T-helper 17 cell (primary cell): ENCODE measurements around the gene CHERP. TPM values are rescaled to one million over a fixed set of nuclear protein-coding genes. Genes with fewer than 3 reads are reported as not detected.
A peak's percentile ranks its signal among the peaks of the same experiment; 100 is the strongest.

ENCODE experiments used
- ATAC-seq: fragments of 150-1000 bp; cut with Tn5 transposase; 2 replicates; pipeline ENCODE4 v1.10.0; 2021; ENCODE audit warnings: mild to moderate bottlenecking, moderate library complexity
- DNase-seq, 3 donors: peaks; one replicate each; pipeline versions ENCODE4 v3.0.0 to v3.0.0-alpha.2; 2020 to 2021
- H3K9me3 ChIP-seq: one replicate; pipeline ENCODE4 v1.7.0; 2013; ENCODE audit warnings: low read length, mild to moderate bottlenecking; ENCODE audit not compliant: control insufficient read depth, poor library complexity, severe bottlenecking
- H3K27ac Mint-ChIP-seq: one replicate; pipeline ENCODE4 v1.8.0; 2022; ENCODE audit warnings: mild to moderate bottlenecking, moderate library complexity, mixed read lengths
- H3K27me3 Mint-ChIP-seq: one replicate; pipeline ENCODE4 v1.8.0; 2022; ENCODE audit warnings: mixed read lengths
- H3K36me3 Mint-ChIP-seq: one replicate; pipeline ENCODE4 v1.8.0; 2022; ENCODE audit warnings: low read depth, mixed read lengths
- H3K4me1 Mint-ChIP-seq: one replicate; pipeline ENCODE4 v1.8.0; 2022; ENCODE audit warnings: mild to moderate bottlenecking, mixed read lengths
- H3K4me3 Mint-ChIP-seq: one replicate; pipeline ENCODE4 v1.8.0; 2022; ENCODE audit warnings: mild to moderate bottlenecking, moderate library complexity, mixed read lengths
- total RNA-seq, 4 donors: library from RNA in 2 of 4; stranded (reverse) in 2 of 4; gene quantifications; one replicate each; pipeline ENCODE4 v1.2.3 and lab custom pipeline; 2022 to 2026

Gene CHERP
- total RNA-seq, 2 donors from 2014 or later, result 50.1 to 63.7 TPM

- DNase-seq (peak in 2 of 3 donors; percentile 25 to 44), ATAC-seq (peak; percentile 72)
- H3K4me3 Mint-ChIP-seq, result no peak overlapping the region
- peak overlapping the region; percentile 75 for H3K27ac Mint-ChIP-seq
- peaks cover 4% of the 10 kb centered on the region for H3K4me1 Mint-ChIP-seq
- no peaks in the 10 kb centered on the region for H3K9me3 ChIP-seq
- H3K27me3 Mint-ChIP-seq, result no peaks in the 10 kb centered on the region
- H3K36me3 Mint-ChIP-seq, result peaks cover 5% of the 10 kb centered on the region
Observed at GRCh38 chr19:16527971-16528521, 14.2 kb downstream of the CHERP start.

- Mint-ChIP-seq H3K4me1 (peaks cover 4% of the 10 kb centered on the region), H3K27me3 (no peaks in the 10 kb centered on the region), H3K36me3 (peaks cover 5% of the 10 kb centered on the region), H3K27ac (peak overlapping the region; percentile 75), H3K4me3 (no peak overlapping the region)
- no peaks in the 10 kb centered on the region for H3K9me3 ChIP-seq
- ATAC-seq (no peak), DNase-seq (no peak)
Observed at GRCh38 chr19:16527334-16527935, 14.8 kb downstream of the CHERP start.

- H3K27me3 Mint-ChIP-seq, result no peaks in the 10 kb centered on the region
- no peak overlapping the region for H3K4me3 Mint-ChIP-seq
- H3K4me1 Mint-ChIP-seq, result no peaks in the 10 kb centered on the region
- DNase-seq (no peak), ATAC-seq (no peak)
- peaks cover 5% of the 10 kb centered on the region for H3K36me3 Mint-ChIP-seq
- no peaks in the 10 kb centered on the region for H3K9me3 ChIP-seq
- H3K27ac Mint-ChIP-seq, result no peak overlapping the region
Observed at GRCh38 chr19:16525751-16526481, 16.3 kb downstream of the CHERP start.

GRCh38 chr19:16524991-16525734, 17.1 kb downstream of the CHERP start:
- no peak overlapping the region for H3K27ac Mint-ChIP-seq
- DNase-seq (no peak), ATAC-seq (no peak)
- H3K27me3 Mint-ChIP-seq, result no peaks in the 10 kb centered on the region
- no peak overlapping the region for H3K4me3 Mint-ChIP-seq
- peaks cover 6% of the 10 kb centered on the region for H3K36me3 Mint-ChIP-seq
- no peaks in the 10 kb centered on the region for H3K4me1 Mint-ChIP-seq
- no peaks in the 10 kb centered on the region for H3K9me3 ChIP-seq

GRCh38 chr19:16522559-16523377, 19.5 kb downstream of the CHERP start:
- Mint-ChIP-seq H3K4me3 (no peak overlapping the region), H3K27ac (no peak overlapping the region), H3K4me1 (no peaks in the 10 kb centered on the region), H3K36me3 (peaks cover 6% of the 10 kb centered on the region), H3K27me3 (no peaks in the 10 kb centered on the region)
- no peaks in the 10 kb centered on the region for H3K9me3 ChIP-seq
- ATAC-seq (no peak), DNase-seq (no peak)

- Mint-ChIP-seq H3K27ac (no peak overlapping the region), H3K27me3 (no peaks in the 10 kb centered on the region), H3K4me3 (no peak overlapping the region), H3K4me1 (peaks cover 4% of the 10 kb centered on the region), H3K36me3 (peaks cover 3% of the 10 kb centered on the region)
- DNase-seq, result no peak
- no peak for ATAC-seq
- H3K9me3 ChIP-seq, result no peaks in the 10 kb centered on the region
Observed at GRCh38 chr19:16521715-16522289, 20.4 kb downstream of the CHERP start.

- H3K9me3 ChIP-seq, result no peaks in the 10 kb centered on the region
- H3K4me3 Mint-ChIP-seq, result no peak overlapping the region
- peak overlapping the region; percentile 56 for H3K27ac Mint-ChIP-seq
- H3K4me1 Mint-ChIP-seq, result peaks cover 4% of the 10 kb centered on the region
- no peaks in the 10 kb centered on the region for H3K27me3 Mint-ChIP-seq
- DNase-seq (no peak), ATAC-seq (no peak)
- H3K36me3 Mint-ChIP-seq, result peaks cover 3% of the 10 kb centered on the region
Observed at GRCh38 chr19:16520986-16521624, 21.1 kb downstream of the CHERP start.

- Mint-ChIP-seq H3K36me3 (peaks cover 3% of the 10 kb centered on the region), H3K4me3 (no peak overlapping the region), H3K4me1 (peaks cover 4% of the 10 kb centered on the region), H3K27me3 (no peaks in the 10 kb centered on the region), H3K27ac (no peak overlapping the region)
- no peaks in the 10 kb centered on the region for H3K9me3 ChIP-seq
- DNase-seq (no peak), ATAC-seq (no peak)
Observed at GRCh38 chr19:16520074-16520973, 21.9 kb downstream of the CHERP start.

GRCh38 chr19:16519230-16519687, 23.0 kb downstream of the CHERP start:
- no peak for DNase-seq
- H3K36me3 Mint-ChIP-seq, result peaks cover 3% of the 10 kb centered on the region
- peak overlapping the region; percentile 52 for H3K4me3 Mint-ChIP-seq
- no peak overlapping the region for H3K27ac Mint-ChIP-seq
- H3K9me3 ChIP-seq, result no peaks in the 10 kb centered on the region
- no peak for ATAC-seq
- peaks cover 4% of the 10 kb centered on the region for H3K4me1 Mint-ChIP-seq
- no peaks in the 10 kb centered on the region for H3K27me3 Mint-ChIP-seq

GRCh38 chr19:16518483-16519229, 23.6 kb downstream of the CHERP start:
- Mint-ChIP-seq H3K36me3 (peaks cover 3% of the 10 kb centered on the region), H3K27ac (no peak overlapping the region), H3K27me3 (no peaks in the 10 kb centered on the region), H3K4me1 (peaks cover 4% of the 10 kb centered on the region), H3K4me3 (peak overlapping the region; percentile 52)
- DNase-seq (no peak), ATAC-seq (no peak)
- no peaks in the 10 kb centered on the region for H3K9me3 ChIP-seq

- no peaks in the 10 kb centered on the region for H3K9me3 ChIP-seq
- H3K36me3 Mint-ChIP-seq, result peaks cover 3% of the 10 kb centered on the region
- DNase-seq, result no peak
- no peak for ATAC-seq
- no peaks in the 10 kb centered on the region for H3K27me3 Mint-ChIP-seq
- no peak overlapping the region for H3K27ac Mint-ChIP-seq
- H3K4me1 Mint-ChIP-seq, result peaks cover 4% of the 10 kb centered on the region
- no peak overlapping the region for H3K4me3 Mint-ChIP-seq
Observed at GRCh38 chr19:16518061-16518460, 24.2 kb downstream of the CHERP start.
